ENCODE measurements around the gene ACSL6. TPM values are rescaled to one million over a fixed set of nuclear protein-coding genes. Genes with fewer than 3 reads are reported as not detected.

Gene ACSL6
- polyA plus RNA-seq, 2 of the 4 experiments (the other 2 are of a cell fraction) = 0.06 to 0.09 TPM

- no peak for FAIRE-seq
- POLR2A ChIA-PET = no interaction called here
- Histone ChIP-seq H3K27ac (no peak overlapping the region), H3K4me3 (no peak overlapping the region), H3K9me3 (no peaks in the 10 kb centered on the region), H3K4me1 (no peaks in the 10 kb centered on the region), H3K4me2 (no peak overlapping the region)
- TF ChIP-seq HMGXB4 (CRISPR knock-in tag; IDR thresholded peaks at IDR 0.05; ENCODE audit: borderline replicate concordance) (no peak), ESRRA (IDR thresholded peaks at IDR 0.05; ENCODE audit: borderline replicate concordance, low read length) (no peak), TP53 (CRISPR knock-in tag; IDR thresholded peaks at IDR 0.05) (no peak), ZNF302 (CRISPR knock-in tag; IDR thresholded peaks at IDR 0.05) (no peak), ATOH8 (CRISPR knock-in tag; IDR thresholded peaks at IDR 0.05; ENCODE audit: low read depth) (no peak), PHF8 (IDR thresholded peaks at IDR 0.05; ENCODE audit: borderline replicate concordance, low read depth) (no peak)
- WGBS (ENCODE audit: missing lambda C conversion rate) = 64% methylated on average over 10 of the region's 13 CpGs
- no peak for ATAC-seq
- CTCF ChIA-PET = interaction anchor here (3.2 kb wide), 2 partner anchors 9 to 410 kb away, joined by 16 to 17 read pairs; no protein-coding TSS in a partner anchor
- no peak for DNase-seq (ENCODE audit: low read depth in 1 of 2, low spot score in 1 of 2)
These were observed 11.8 kb downstream of the ACSL6 start for GRCh38 chr5:131999441-132000240.

- no peak overlapping the region for H3K4me2 ChIP-seq
- ATAC-seq (no peak), FAIRE-seq (no peak), DNase-seq (ENCODE audit: low read depth in 1 of 2, low spot score in 1 of 2) (no peak)
- H3K4me1 ChIP-seq = no peaks in the 10 kb centered on the region
- ChIA-PET CTCF (interaction anchor here (0.6 to 3.2 kb wide), 3 partner anchors 10 to 576 kb away, joined by 3 to 17 read pairs (median 16); no protein-coding TSS in a partner anchor), POLR2A (no interaction called here)
- no peaks in the 10 kb centered on the region for H3K9me3 ChIP-seq
- 11% methylated on average over 2 of the region's 2 CpGs for WGBS (ENCODE audit: missing lambda C conversion rate)
- H3K27ac ChIP-seq = no peak overlapping the region
- TF ChIP-seq NFE2L2 (conservative IDR thresholded peaks at IDR 0.05; ENCODE audit: low read length) (no peak), RARB (CRISPR knock-in tag; IDR thresholded peaks at IDR 0.05) (no peak), HOXA7 (CRISPR knock-in tag; IDR thresholded peaks at IDR 0.05) (no peak), HDAC2 (IDR thresholded peaks at IDR 0.05) (no peak), CBX8 (IDR thresholded peaks at IDR 0.05) (no peak)
- no peak overlapping the region for H3K4me3 ChIP-seq
These were observed 12.4 kb downstream of the ACSL6 start for GRCh38 chr5:131999041-131999440.

GRCh38 chr5:131998431-131999040 lies 12.9 kb downstream of the ACSL6 start:
- ATAC-seq = no peak
- ChIA-PET CTCF (interaction anchor here (0.6 to 3.2 kb wide), 3 partner anchors 10 to 576 kb away, joined by 3 to 17 read pairs (median 16); no protein-coding TSS in a partner anchor), POLR2A (no interaction called here)
- no peak overlapping the region for H3K27ac ChIP-seq
- no peaks in the 10 kb centered on the region for H3K4me1 ChIP-seq
- no peak for TF ChIP-seq RCOR1 (IDR thresholded peaks at IDR 0.05; ENCODE audit: low read depth, low read length)
- H3K9me3 ChIP-seq = no peaks in the 10 kb centered on the region
- H3K4me3 ChIP-seq = no peak overlapping the region
- no peak for FAIRE-seq
- DNase-seq (ENCODE audit: low read depth in 1 of 2, low spot score in 1 of 2) = no peak
- WGBS (ENCODE audit: missing lambda C conversion rate) = 12% methylated on average over 4 of the region's 4 CpGs
- H3K4me2 ChIP-seq = no peak overlapping the region

GRCh38 chr5:131997727-131998117 lies 13.7 kb downstream of the ACSL6 start:
- no peak overlapping the region for H3K27ac ChIP-seq
- DNase-seq (ENCODE audit: low read depth in 1 of 2, low spot score in 1 of 2) (no peak), FAIRE-seq (no peak), ATAC-seq (no peak)
- CTCF ChIA-PET = interaction anchor here (1.2 to 2.6 kb wide), 2 partner anchors 10 to 65 kb away, joined by 3 to 35 read pairs; no protein-coding TSS in a partner anchor
- POLR2A ChIA-PET = no interaction called here
- 92% methylated on average over 2 of the region's 3 CpGs for WGBS (ENCODE audit: missing lambda C conversion rate)
- H3K4me3 ChIP-seq = no peak overlapping the region
- H3K4me2 ChIP-seq = no peak overlapping the region
- H3K9me3 ChIP-seq = no peaks in the 10 kb centered on the region
- TF ChIP-seq HOXA7 (CRISPR knock-in tag; IDR thresholded peaks at IDR 0.05) (no peak), CBX2 (IDR thresholded peaks at IDR 0.05; ENCODE audit: borderline replicate concordance, low read depth) (no peak), CHD4 (IDR thresholded peaks at IDR 0.05; ENCODE audit: borderline replicate concordance) (no peak), MAZ (IDR thresholded peaks at IDR 0.05; ENCODE audit: borderline replicate concordance, low read depth, low read length) (no peak), BHLHE40 (IDR thresholded peaks at IDR 0.05; ENCODE audit: low read depth, low read length) (no peak), RNF2 (IDR thresholded peaks at IDR 0.05; ENCODE audit: borderline replicate concordance, low read depth) (no peak)
- H3K4me1 ChIP-seq = no peaks in the 10 kb centered on the region
